HepG2 (cell line): Measurements from ENCODE around the gene ALDH7A1. TPM values are rescaled to one million over a fixed set of nuclear protein-coding genes. Genes with fewer than 3 reads are reported as not detected.
A peak's percentile ranks its signal among the peaks of the same experiment; 100 is the strongest.

Source experiments
- AHR ChIP-seq: IDR thresholded peaks from 2 replicates; pipeline ENCODE4 v1.6.1; 2018; ENCODE audit warnings: missing genetic modification reagents, missing compliant biosample characterization
- CAMTA2 ChIP-seq: sonication (generic); formaldehyde crosslinking; IDR thresholded peaks from 2 replicates; pipeline ENCODE4 v1.4.0; 2020; ENCODE audit warnings: mild to moderate bottlenecking, missing genetic modification reagents, borderline replicate concordance
- FOXA1 ChIP-seq, 2 experiments: fragments of 450-650 bp in 1 of 2; sonication (generic) in 1 of 2; formaldehyde crosslinking in 1 of 2; IDR thresholded peaks; 2 replicates each; pipeline versions ENCODE4 v1.4.0 to v1.6.1; 2016 to 2020; ENCODE audit warnings: missing genetic modification reagents in 1 of 2
- GTF2F1 ChIP-seq: fragments of 150-350 bp; IDR thresholded peaks from 2 replicates; pipeline ENCODE4 v1.6.1; 2014; ENCODE audit warnings: low read length
- JUNB ChIP-seq: sonication (generic); formaldehyde crosslinking; IDR thresholded peaks from 2 replicates; pipeline ENCODE4 v1.8.0; 2022; ENCODE audit warnings: missing genetic modification reagents, mild to moderate bottlenecking, borderline replicate concordance
- MAFF ChIP-seq: IDR thresholded peaks from 2 replicates; pipeline ENCODE4 v1.6.1; 2011; ENCODE audit warnings: low read depth, low read length, improper control_type of control experiment
- MYNN ChIP-seq: sonication (generic); formaldehyde crosslinking; IDR thresholded peaks from 2 replicates; pipeline ENCODE4 v1.4.0; 2020; ENCODE audit warnings: mild to moderate bottlenecking, low read depth, missing genetic modification reagents
- PHF21A ChIP-seq: sonication (generic); formaldehyde crosslinking; IDR thresholded peaks from 2 replicates; pipeline ENCODE4 v1.5.0; 2020; ENCODE audit warnings: mild to moderate bottlenecking, missing genetic modification reagents
- RFX3 ChIP-seq: IDR thresholded peaks from 2 replicates; pipeline ENCODE4 v1.6.1; 2016; ENCODE audit warnings: missing biosample characterization, missing genetic modification reagents
- ZFP36L1 ChIP-seq: sonication (generic); formaldehyde crosslinking; IDR thresholded peaks from 2 replicates; pipeline ENCODE4 v1.8.0; 2022; ENCODE audit warnings: mild to moderate bottlenecking, missing genetic modification reagents, moderate library complexity
- ZKSCAN8 ChIP-seq: IDR thresholded peaks from 2 replicates; pipeline ENCODE4 v1.6.1; 2016; ENCODE audit warnings: borderline replicate concordance, missing genetic modification reagents, missing compliant biosample characterization
- ZNF121 ChIP-seq: sonication (generic); formaldehyde crosslinking; IDR thresholded peaks from 2 replicates; pipeline ENCODE4 v1.5.0; 2020; ENCODE audit warnings: mild to moderate bottlenecking, missing genetic modification reagents
- ZNF577 ChIP-seq: sonication (generic); formaldehyde crosslinking; IDR thresholded peaks from 2 replicates; pipeline ENCODE4 v1.4.0; 2020; ENCODE audit warnings: mild to moderate bottlenecking, low read depth, missing genetic modification reagents, borderline replicate concordance
- ZNF7 ChIP-seq: IDR thresholded peaks from 2 replicates; pipeline ENCODE4 v1.6.1; 2016; ENCODE audit warnings: missing biosample characterization, missing genetic modification reagents
- ZSCAN21 ChIP-seq: sonication (generic); formaldehyde crosslinking; IDR thresholded peaks from 2 replicates; pipeline ENCODE4 v1.8.0; 2022; ENCODE audit warnings: mild to moderate bottlenecking, missing genetic modification reagents, moderate library complexity, borderline replicate concordance
- polyA plus RNA-seq, 8 experiments: library from polyadenylated mRNA; depleted of rRNA in 3 of 8; stranded (reverse) in 7 of 8; unstranded in 1 of 8; fragments of >200 nt; fragmentation: Illumina TruSeq in 4 of 8; extraction: Trizol in 4 of 8; gene quantifications; 2 replicates each; pipeline versions ENCODE4 v1.2.1 to v1.2.3, GENCODE V29; 2011 to 2016; ENCODE audit warnings: low read depth in 4 of 8, missing spikeins in 1 of 8, mixed read lengths in 1 of 8; ENCODE audit not compliant: insufficient read depth in 1 of 8
- total RNA-seq, 5 experiments: library from RNA; depleted of rRNA; stranded (reverse); fragments of >200 nt; fragmentation: Illumina TruSeq; extraction: Trizol; gene quantifications; 2 replicates each; pipeline ENCODE4 v1.2.3, GENCODE V29; 2016; ENCODE audit warnings: low read depth in 1 of 5
- TF ChIP-seq, protein P1 (sequence below): sonication (generic); formaldehyde crosslinking; IDR thresholded peaks from 2 replicates; pipeline ENCODE4 v1.4.0; 2020; ENCODE audit warnings: missing genetic modification reagents
- TF ChIP-seq, protein P2 (sequence below): sonication (generic); formaldehyde crosslinking; IDR thresholded peaks from 2 replicates; pipeline ENCODE4 v1.4.0; 2020; ENCODE audit warnings: missing genetic modification reagents, borderline replicate concordance
- TF ChIP-seq, protein P3 (sequence below): fragments of 450-650 bp; IDR thresholded peaks from 2 replicates; pipeline ENCODE4 v1.6.1; 2017
- TF ChIP-seq, protein P4 (sequence below): sonication (generic); formaldehyde crosslinking; IDR thresholded peaks from 2 replicates; pipeline ENCODE4 v1.4.0; 2020; ENCODE audit warnings: missing genetic modification reagents

Gene ALDH7A1
- total and polyA plus RNA-seq, 2 of the 13 experiments (the other 11 are each of a cell fraction or from before 2014, with no cell fraction given), result 69.0 to 100 TPM

DNA sequence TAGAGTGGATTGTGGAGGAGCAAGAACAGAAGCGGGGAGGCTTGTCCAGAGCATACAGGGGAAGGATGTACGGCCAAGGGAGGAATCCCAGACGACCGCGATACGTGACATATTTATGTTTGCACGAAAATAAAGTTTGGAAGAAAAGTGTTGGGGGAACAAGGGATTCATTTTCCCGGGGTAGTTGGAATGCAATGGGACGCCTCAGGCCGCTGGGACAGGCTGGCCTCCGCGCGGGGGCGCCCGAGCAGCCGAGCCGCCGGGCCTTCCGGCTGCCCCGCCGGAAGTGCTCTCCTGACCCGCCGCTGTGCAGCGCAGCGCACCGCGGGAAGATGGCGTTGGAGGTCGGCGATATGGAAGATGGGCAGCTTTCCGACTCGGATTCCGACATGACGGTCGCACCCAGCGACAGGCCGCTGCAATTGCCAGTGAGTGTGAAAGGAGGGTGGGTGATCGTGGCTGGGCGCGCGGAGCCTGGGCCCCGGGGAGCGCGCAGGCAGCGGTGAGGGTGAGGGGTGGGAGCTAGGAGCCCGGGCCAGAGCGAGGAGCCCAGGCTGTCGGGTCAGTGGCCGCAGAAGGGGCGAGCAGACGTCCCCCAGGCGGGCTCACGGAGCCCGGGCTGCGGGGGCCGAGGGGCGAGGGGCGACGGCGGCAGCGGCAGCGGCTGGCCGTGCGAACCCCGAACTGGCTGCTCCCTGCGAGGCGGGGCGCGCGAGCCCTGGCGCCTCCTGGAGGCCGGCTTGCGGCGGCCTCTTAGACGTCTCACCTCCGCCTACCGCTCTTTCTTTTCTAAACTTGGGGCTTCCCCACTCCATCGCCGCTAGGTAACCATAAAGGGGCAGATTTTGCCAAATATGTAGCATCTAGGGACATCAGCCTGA is 5.9 kb upstream of the ALDH7A1 start, which contains the start of gene PHAX (continued):
- TF ChIP-seq, protein P1, sequence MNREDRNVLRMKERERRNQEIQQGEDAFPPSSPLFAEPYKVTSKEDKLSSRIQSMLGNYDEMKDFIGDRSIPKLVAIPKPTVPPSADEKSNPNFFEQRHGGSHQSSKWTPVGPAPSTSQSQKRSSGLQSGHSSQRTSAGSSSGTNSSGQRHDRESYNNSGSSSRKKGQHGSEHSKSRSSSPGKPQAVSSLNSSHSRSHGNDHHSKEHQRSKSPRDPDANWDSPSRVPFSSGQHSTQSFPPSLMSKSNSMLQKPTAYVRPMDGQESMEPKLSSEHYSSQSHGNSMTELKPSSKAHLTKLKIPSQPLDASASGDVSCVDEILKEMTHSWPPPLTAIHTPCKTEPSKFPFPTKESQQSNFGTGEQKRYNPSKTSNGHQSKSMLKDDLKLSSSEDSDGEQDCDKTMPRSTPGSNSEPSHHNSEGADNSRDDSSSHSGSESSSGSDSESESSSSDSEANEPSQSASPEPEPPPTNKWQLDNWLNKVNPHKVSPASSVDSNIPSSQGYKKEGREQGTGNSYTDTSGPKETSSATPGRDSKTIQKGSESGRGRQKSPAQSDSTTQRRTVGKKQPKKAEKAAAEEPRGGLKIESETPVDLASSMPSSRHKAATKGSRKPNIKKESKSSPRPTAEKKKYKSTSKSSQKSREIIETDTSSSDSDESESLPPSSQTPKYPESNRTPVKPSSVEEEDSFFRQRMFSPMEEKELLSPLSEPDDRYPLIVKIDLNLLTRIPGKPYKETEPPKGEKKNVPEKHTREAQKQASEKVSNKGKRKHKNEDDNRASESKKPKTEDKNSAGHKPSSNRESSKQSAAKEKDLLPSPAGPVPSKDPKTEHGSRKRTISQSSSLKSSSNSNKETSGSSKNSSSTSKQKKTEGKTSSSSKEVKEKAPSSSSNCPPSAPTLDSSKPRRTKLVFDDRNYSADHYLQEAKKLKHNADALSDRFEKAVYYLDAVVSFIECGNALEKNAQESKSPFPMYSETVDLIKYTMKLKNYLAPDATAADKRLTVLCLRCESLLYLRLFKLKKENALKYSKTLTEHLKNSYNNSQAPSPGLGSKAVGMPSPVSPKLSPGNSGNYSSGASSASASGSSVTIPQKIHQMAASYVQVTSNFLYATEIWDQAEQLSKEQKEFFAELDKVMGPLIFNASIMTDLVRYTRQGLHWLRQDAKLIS, result no peak
- TF ChIP-seq MAFF (no peak), ZSCAN21 (CRISPR knock-in tag) (peak; percentile 72; the same call in 1 of the 2 replicates), ZKSCAN8 (CRISPR knock-in tag) (no peak), ZNF7 (CRISPR knock-in tag) (no peak), RFX3 (CRISPR knock-in tag) (no peak), MYNN (CRISPR knock-in tag) (no peak), PHF21A (CRISPR knock-in tag) (peak; percentile 66; the same call in 1 of the 2 replicates), ZNF577 (no peak), ZNF121 (CRISPR knock-in tag) (0 out of 2 replicates have a peak, but pooled peaks have one; percentile 16), GTF2F1 (no peak), AHR (CRISPR knock-in tag) (0 out of 2 replicates have a peak, but pooled peaks have one; percentile 48), JUNB (CRISPR knock-in tag) (no peak), ZFP36L1 (CRISPR knock-in tag) (no peak), CAMTA2 (CRISPR knock-in tag) (no peak), FOXA1 (IDR thresholded peaks at IDR 0.05) (no peak), FOXA1 (CRISPR knock-in tag; IDR thresholded peaks at IDR 0.05) (no peak)
- TF ChIP-seq, protein P2, sequence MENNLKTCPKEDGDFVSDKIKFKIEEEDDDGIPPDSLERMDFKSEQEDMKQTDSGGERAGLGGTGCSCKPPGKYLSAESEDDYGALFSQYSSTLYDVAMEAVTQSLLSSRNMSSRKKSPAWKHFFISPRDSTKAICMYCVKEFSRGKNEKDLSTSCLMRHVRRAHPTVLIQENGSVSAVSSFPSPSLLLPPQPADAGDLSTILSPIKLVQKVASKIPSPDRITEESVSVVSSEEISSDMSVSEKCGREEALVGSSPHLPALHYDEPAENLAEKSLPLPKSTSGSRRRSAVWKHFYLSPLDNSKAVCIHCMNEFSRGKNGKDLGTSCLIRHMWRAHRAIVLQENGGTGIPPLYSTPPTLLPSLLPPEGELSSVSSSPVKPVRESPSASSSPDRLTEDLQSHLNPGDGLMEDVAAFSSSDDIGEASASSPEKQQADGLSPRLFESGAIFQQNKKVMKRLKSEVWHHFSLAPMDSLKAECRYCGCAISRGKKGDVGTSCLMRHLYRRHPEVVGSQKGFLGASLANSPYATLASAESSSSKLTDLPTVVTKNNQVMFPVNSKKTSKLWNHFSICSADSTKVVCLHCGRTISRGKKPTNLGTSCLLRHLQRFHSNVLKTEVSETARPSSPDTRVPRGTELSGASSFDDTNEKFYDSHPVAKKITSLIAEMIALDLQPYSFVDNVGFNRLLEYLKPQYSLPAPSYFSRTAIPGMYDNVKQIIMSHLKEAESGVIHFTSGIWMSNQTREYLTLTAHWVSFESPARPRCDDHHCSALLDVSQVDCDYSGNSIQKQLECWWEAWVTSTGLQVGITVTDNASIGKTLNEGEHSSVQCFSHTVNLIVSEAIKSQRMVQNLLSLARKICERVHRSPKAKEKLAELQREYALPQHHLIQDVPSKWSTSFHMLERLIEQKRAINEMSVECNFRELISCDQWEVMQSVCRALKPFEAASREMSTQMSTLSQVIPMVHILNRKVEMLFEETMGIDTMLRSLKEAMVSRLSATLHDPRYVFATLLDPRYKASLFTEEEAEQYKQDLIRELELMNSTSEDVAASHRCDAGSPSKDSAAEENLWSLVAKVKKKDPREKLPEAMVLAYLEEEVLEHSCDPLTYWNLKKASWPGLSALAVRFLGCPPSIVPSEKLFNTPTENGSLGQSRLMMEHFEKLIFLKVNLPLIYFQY (CRISPR knock-in tag), result 0 out of 2 replicates have a peak, but pooled peaks have one; percentile 64
- TF ChIP-seq, protein P3, sequence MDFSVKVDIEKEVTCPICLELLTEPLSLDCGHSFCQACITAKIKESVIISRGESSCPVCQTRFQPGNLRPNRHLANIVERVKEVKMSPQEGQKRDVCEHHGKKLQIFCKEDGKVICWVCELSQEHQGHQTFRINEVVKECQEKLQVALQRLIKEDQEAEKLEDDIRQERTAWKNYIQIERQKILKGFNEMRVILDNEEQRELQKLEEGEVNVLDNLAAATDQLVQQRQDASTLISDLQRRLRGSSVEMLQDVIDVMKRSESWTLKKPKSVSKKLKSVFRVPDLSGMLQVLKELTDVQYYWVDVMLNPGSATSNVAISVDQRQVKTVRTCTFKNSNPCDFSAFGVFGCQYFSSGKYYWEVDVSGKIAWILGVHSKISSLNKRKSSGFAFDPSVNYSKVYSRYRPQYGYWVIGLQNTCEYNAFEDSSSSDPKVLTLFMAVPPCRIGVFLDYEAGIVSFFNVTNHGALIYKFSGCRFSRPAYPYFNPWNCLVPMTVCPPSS, result no peak
- TF ChIP-seq, protein P4, sequence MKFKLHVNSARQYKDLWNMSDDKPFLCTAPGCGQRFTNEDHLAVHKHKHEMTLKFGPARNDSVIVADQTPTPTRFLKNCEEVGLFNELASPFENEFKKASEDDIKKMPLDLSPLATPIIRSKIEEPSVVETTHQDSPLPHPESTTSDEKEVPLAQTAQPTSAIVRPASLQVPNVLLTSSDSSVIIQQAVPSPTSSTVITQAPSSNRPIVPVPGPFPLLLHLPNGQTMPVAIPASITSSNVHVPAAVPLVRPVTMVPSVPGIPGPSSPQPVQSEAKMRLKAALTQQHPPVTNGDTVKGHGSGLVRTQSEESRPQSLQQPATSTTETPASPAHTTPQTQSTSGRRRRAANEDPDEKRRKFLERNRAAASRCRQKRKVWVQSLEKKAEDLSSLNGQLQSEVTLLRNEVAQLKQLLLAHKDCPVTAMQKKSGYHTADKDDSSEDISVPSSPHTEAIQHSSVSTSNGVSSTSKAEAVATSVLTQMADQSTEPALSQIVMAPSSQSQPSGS (CRISPR knock-in tag), result no peak
